Activated CD4-positive, alpha-beta T cell treated with anti-CD3 and anti-CD28 coated beads, Interleukin-2, amount 50 U/mL, for 48 hours (primary cell): ENCODE results near the gene PHACTR1.

ENCODE experiments used
- DNase-seq, 2 experiments: peaks; one replicate each; pipeline ENCODE4 v3.0.0-alpha.2; 2020

PHACTR1 gene

DNA sequence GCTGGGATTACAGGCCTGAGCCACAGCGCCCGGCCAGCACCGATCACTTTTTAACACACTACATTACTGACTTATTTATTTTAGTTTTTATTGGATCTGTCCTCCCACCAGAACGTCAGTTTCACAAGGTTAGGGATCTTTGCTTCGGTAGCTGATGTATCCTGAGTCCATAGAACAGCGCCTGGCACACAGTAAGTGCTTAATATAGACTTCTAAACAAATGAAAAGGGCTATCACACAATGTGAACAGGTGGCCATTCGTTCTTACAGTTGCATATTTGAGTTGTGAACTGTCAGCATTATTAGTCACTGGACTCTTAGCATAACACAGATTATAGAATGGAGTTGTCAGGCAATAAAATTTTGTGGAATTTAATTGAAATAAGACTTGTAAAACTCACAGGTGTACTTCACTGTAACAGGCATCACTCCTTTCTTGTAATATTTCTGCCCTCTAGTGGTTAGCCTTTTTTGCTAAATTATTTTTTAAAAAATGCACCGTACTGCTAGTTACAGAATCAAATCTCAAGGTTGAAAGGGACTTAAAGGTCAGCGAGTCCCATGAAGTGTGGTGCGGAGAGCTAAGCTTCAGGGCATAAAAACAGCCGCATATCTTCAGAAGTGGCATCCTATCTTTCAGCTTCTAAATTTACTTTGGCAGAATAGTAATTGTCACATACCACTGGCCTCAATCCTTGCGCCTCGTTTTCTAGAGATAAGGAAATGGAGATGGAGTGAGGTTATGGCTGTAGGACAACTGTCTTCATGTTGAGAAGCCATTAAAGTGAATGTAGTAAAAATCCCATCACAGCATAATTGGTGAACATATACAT is 615.2 kb downstream of the PHACTR1 start:
- no peak for DNase-seq

DNA sequence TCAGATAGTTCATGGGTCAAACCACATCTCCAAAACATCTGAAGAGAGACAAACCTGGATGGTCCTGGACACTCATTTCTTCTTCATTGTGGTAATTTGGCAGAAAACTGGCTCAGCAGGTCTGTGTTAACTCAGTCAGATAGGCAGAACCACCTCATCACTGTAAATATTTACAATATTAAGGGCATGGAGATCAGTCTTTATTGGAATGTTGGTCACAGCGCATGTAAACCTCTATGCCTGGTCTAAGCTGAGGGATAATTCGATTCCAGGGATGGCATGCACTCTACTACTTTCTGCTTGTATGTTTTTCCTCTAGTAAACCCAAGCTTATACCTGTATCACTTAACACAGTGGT is 615.8 kb downstream of the PHACTR1 start:
- no peak for DNase-seq

DNA sequence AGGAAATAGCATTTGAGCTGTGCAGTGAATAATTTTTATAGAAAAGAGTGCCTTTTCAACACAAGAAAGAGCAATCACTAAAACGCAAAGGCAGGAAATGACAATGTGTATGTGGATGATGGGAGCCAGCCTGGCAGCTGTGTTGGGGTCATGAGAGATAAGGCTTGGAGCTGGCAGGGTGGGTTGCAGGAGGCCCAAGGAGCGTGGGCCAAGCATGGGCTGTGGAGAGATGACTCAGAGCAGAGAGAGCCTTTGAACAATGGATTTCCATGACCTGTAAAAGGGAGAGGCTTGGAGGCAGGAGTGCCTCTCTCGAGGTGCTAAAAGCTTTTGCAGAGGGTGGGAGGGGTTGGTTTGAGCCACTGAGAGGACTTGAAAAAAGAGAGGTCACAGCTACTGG is 618.4 kb downstream of the PHACTR1 start:
- DNase-seq, result no peak

DNA sequence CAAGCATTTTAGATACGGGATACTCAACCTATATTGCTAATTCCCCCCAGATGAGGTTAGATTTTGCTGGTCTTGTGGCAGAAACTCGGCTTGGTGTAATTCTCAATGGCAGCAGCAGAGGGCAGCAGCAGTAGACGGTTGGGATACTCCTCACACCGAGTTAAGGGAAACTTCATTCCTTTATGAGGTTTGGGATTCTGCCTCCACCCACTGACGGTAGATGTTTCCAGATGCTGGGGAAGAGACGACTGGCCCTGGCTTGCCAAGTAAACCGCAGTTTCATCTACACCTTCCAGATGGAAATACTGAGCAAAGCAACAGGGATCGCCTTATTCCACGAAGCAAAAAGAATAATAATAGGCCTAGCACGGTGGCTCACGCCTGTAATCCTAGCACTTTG is 620.0 kb downstream of the PHACTR1 start:
- DNase-seq, result peak; percentile 89 to 91

DNA sequence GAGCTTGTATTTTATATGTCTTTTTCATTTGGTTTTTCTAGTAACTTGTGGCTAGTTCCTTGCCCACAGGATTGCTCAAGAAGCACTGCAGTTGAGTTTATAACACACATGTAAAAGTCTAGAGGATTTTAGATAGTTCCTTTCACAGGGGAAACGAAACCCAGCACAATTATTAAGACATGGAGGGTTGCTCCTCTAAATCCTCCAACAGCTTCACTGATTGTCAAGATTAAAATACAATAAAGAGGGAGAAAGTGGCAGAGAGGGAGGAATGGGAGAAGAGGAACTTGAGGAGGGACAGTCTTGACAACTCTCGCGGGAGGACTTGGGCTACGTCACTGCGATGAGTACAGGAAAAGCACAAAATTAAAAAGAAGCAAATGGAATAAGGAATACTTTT is 621.5 kb downstream of the PHACTR1 start:
- DNase-seq, result no peak
